ENCODE measurements around the gene RNF212.

The RNF212 gene

GRCh38 chr4:1105662-1106061 lies 7.7 kb downstream of the RNF212 start:
- no peak overlapping the region for H3K27ac ChIP-seq (replicated peaks)
- no peak overlapping the region for H3K4me3 ChIP-seq (replicated peaks; ENCODE audit: insufficient read depth, low read length)
- DNase-seq (ENCODE audit: low read depth in 1 of 2, low spot score in 1 of 2): no peak
- no peak for TF ChIP-seq CTCF (IDR thresholded peaks at IDR 0.05; ENCODE audit: insufficient read depth, low read length)
- TF ChIP-seq GABPA (IDR thresholded peaks at IDR 0.05; ENCODE audit: low read depth): no peak
- TF ChIP-seq SPI1 (IDR thresholded peaks at IDR 0.05; ENCODE audit: borderline replicate concordance, low read depth): no peak
- no peak for TF ChIP-seq REST (IDR thresholded peaks at IDR 0.05; ENCODE audit: insufficient replicate concordance, low read depth)
- no peak for TF ChIP-seq POLR2AphosphoS5 (IDR thresholded peaks at IDR 0.05; ENCODE audit: low read depth)
- peaks cover 4% of the 10 kb centered on the region for H3K27me3 ChIP-seq (ENCODE audit: insufficient read depth, poor library complexity, severe bottlenecking)

- H3K27ac ChIP-seq (replicated peaks): no peak overlapping the region
- no peak for DNase-seq (ENCODE audit: low read depth in 1 of 2, low spot score in 1 of 2)
- peaks cover 3% of the 10 kb centered on the region for H3K27me3 ChIP-seq (ENCODE audit: insufficient read depth, poor library complexity, severe bottlenecking)
- TF ChIP-seq POLR2AphosphoS5 (IDR thresholded peaks at IDR 0.05; ENCODE audit: low read depth) (no peak), CTCF (IDR thresholded peaks at IDR 0.05; ENCODE audit: insufficient read depth, low read length) (no peak), REST (IDR thresholded peaks at IDR 0.05; ENCODE audit: insufficient replicate concordance, low read depth) (no peak), SPI1 (IDR thresholded peaks at IDR 0.05; ENCODE audit: borderline replicate concordance, low read depth) (no peak)
- no peak overlapping the region for H3K4me3 ChIP-seq (replicated peaks; ENCODE audit: insufficient read depth, low read length)
Measured at GRCh38 chr4:1105067-1105466, 8.3 kb downstream of the RNF212 start.

- no peaks in the 10 kb centered on the region for H3K27me3 ChIP-seq (ENCODE audit: insufficient read depth, poor library complexity, severe bottlenecking)
- TF ChIP-seq CTCF (IDR thresholded peaks at IDR 0.05; ENCODE audit: insufficient read depth, low read length): no peak
- TF ChIP-seq REST (IDR thresholded peaks at IDR 0.05; ENCODE audit: insufficient replicate concordance, low read depth): no peak
- TF ChIP-seq SPI1 (IDR thresholded peaks at IDR 0.05; ENCODE audit: borderline replicate concordance, low read depth): no peak
- TF ChIP-seq GABPA (IDR thresholded peaks at IDR 0.05; ENCODE audit: low read depth): no peak
- no peak for TF ChIP-seq POLR2AphosphoS5 (IDR thresholded peaks at IDR 0.05; ENCODE audit: low read depth)
- no peak overlapping the region for H3K27ac ChIP-seq (replicated peaks)
- H3K4me3 ChIP-seq (replicated peaks; ENCODE audit: insufficient read depth, low read length): no peak overlapping the region
- no peak for DNase-seq (ENCODE audit: low read depth in 1 of 2, low spot score in 1 of 2)
Measured at GRCh38 chr4:1104647-1105046, 8.7 kb downstream of the RNF212 start.

All from HL-60 (cell line).